GM12878 (cell line): ENCODE results near the gene QPRT. TPM values are rescaled to one million over a fixed set of nuclear protein-coding genes. Genes with fewer than 3 reads are reported as not detected.

Experiments
- ATAC-seq: fragments of 200-7000 bp; cut with Tn5 transposase; 3 replicates; pipeline ENCODE4 v1.9.1; 2020; ENCODE audit warnings: mild to moderate bottlenecking, moderate library complexity
- BruUV-seq: library from RNA; stranded (reverse); fragments of 400-500 nt; replicated peaks from 2 replicates; lab custom pipeline; 2021; lab: Mats Ljungman, UMichigan
- CTCF ChIA-PET: fragments of 300-600 bp; sonication (Branson Sonifier 250); formaldehyde crosslinking; extraction: SDS; loops from one replicate; lab custom pipeline; 2021; ENCODE audit warnings: inconsistent platforms; lab: Yijun Ruan, JAX
- POLR2A ChIA-PET: fragments of 350-600 bp; formaldehyde crosslinking; extraction: SDS; loops from one replicate; lab custom pipeline; 2021; ENCODE audit warnings: inconsistent platforms; lab: Charles Lee
- RAD21 ChIA-PET: fragments of 300-600 bp; sonication (Branson Sonifier 250); formaldehyde crosslinking; loops from one replicate; lab custom pipeline; 2023; ENCODE audit warnings: antibody characterized with exemption; ENCODE audit not compliant: unreplicated experiment; lab: Charles Lee
- SMC1A ChIA-PET: fragments of 300-600 bp; sonication (Branson Sonifier 250); formaldehyde crosslinking; loops from one replicate; lab custom pipeline; 2023; ENCODE audit not compliant: unreplicated experiment, uncharacterized antibody; lab: Charles Lee
- DNase-seq: peaks from one replicate; pipeline ENCODE4 v3.0.0-alpha.2; 2011; ENCODE audit warnings: low read depth, low spot score
- FAIRE-seq: peaks from 3 replicates; lab custom pipeline; 2011; peaks lifted over from hg19 to GRCh38; lab: Jason Lieb, UNC
- H2AFZ ChIP-seq: 2 replicates; pipeline ENCODE4 v1.6.0; 2011; ENCODE audit warnings: low read depth, low read length, control low read depth; ENCODE audit not compliant: control insufficient read depth
- H3K27ac ChIP-seq: 2 replicates; pipeline ENCODE4 v1.5.1; 2011; ENCODE audit warnings: control low read depth; ENCODE audit not compliant: control insufficient read depth, insufficient read depth
- H3K27me3 ChIP-seq, 2 experiments: replicated peaks in 1 of 2; 2 replicates each; pipeline versions ENCODE4 v1.6.0 to v1.6.1; 2011; ENCODE audit warnings: low read length in 1 of 2; ENCODE audit not compliant: control insufficient read depth in 2 of 2, insufficient read depth in 2 of 2
- H3K36me3 ChIP-seq, 2 experiments: 2 replicates each; pipeline ENCODE4 v1.5.1; 2011; ENCODE audit warnings: low read length in 1 of 2; ENCODE audit not compliant: control insufficient read depth in 2 of 2, insufficient read depth in 2 of 2
- H3K4me1 ChIP-seq: 2 replicates; pipeline ENCODE4 v1.6.1; 2011; ENCODE audit warnings: mild to moderate bottlenecking, low read length, moderate library complexity, mixed read lengths; ENCODE audit not compliant: control insufficient read depth, insufficient read depth
- H3K4me2 ChIP-seq: 2 replicates; pipeline ENCODE4 v1.6.0; 2011; ENCODE audit warnings: control low read depth; ENCODE audit not compliant: control insufficient read depth, insufficient read depth
- H3K4me3 ChIP-seq: fragments of 200-600 bp; sonication (generic); 2 replicates; pipeline ENCODE4 v1.5.1; 2016
- H3K79me2 ChIP-seq: 2 replicates; pipeline ENCODE4 v1.6.0; 2011; ENCODE audit warnings: low read length; ENCODE audit not compliant: control insufficient read depth, insufficient read depth
- H3K9ac ChIP-seq: 2 replicates; pipeline ENCODE4 v1.8.0; 2011; ENCODE audit warnings: low read length, control low read depth, mixed read lengths; ENCODE audit not compliant: control insufficient read depth, insufficient read depth
- H3K9me3 ChIP-seq: replicated peaks from 3 replicates; pipeline ENCODE4 v1.5.1; 2011; ENCODE audit warnings: mild to moderate bottlenecking, low read length; ENCODE audit not compliant: control insufficient read depth, insufficient read depth
- H4K20me1 ChIP-seq: 2 replicates; pipeline ENCODE4 v1.6.0; 2011; ENCODE audit not compliant: control insufficient read depth, insufficient read depth
- ATF3 ChIP-seq: IDR thresholded peaks from 2 replicates; pipeline ENCODE4 v1.6.1; 2011; ENCODE audit warnings: low read depth, mild to moderate bottlenecking, low read length, moderate library complexity, borderline replicate concordance; ENCODE audit errors: extremely low read depth
- BMI1 ChIP-seq: fragments of 450-650 bp; IDR thresholded peaks from 2 replicates; pipeline ENCODE4 v1.6.1; 2016; ENCODE audit warnings: mild to moderate bottlenecking, moderate library complexity, borderline replicate concordance
- DPF2 ChIP-seq: fragments of 450-650 bp; IDR thresholded peaks from 2 replicates; pipeline ENCODE4 v1.6.1; 2017; ENCODE audit warnings: mild to moderate bottlenecking
- ETV6 ChIP-seq, 2 experiments: fragments of 450-650 bp in 1 of 2; IDR thresholded peaks in 1 of 2; conservative IDR thresholded peaks in 1 of 2; 2 replicates each; pipeline ENCODE4 v1.6.1; 2014; ENCODE audit warnings: antibody characterized with exemption in 1 of 2, borderline replicate concordance in 1 of 2, low read depth in 1 of 2, mild to moderate bottlenecking in 1 of 2, moderate library complexity in 1 of 2
- IKZF2 ChIP-seq, 2 experiments: fragments of 450-650 bp; IDR thresholded peaks; 2 replicates each; pipeline ENCODE4 v1.6.1; 2017; ENCODE audit warnings: mild to moderate bottlenecking in 2 of 2, moderate library complexity in 2 of 2
- JUNB ChIP-seq: IDR thresholded peaks from 2 replicates; pipeline ENCODE4 v1.6.1; 2016; ENCODE audit warnings: antibody characterized with exemption, mild to moderate bottlenecking
- MTA2 ChIP-seq: fragments of 450-650 bp; IDR thresholded peaks from 2 replicates; pipeline ENCODE4 v1.6.1; 2016; ENCODE audit warnings: low read depth, mild to moderate bottlenecking, moderate library complexity
- PBX3 ChIP-seq: IDR thresholded peaks from 2 replicates; pipeline ENCODE4 v1.6.1; 2011; ENCODE audit warnings: mild to moderate bottlenecking, low read depth, low read length, moderate library complexity; ENCODE audit not compliant: insufficient replicate concordance
- ZBTB40 ChIP-seq: fragments of 450-650 bp; IDR thresholded peaks from 2 replicates; pipeline ENCODE4 v1.6.1; 2016; ENCODE audit warnings: mild to moderate bottlenecking, moderate library complexity, borderline replicate concordance
- WGBS: methylation state at CpG from one replicate; pipeline ENCODE4 v1.1.6; 2016; ENCODE audit warnings: low lambda C conversion rate; ENCODE audit not compliant: insufficient replicate concordance, insufficient coverage; ENCODE audit errors: missing lambda C conversion rate; 5-methylcytosine and 5-hydroxymethylcytosine counted together
- in situ Hi-C: fragments of 300-500 bp; cut with MboI; formaldehyde crosslinking; loops from 9 replicates; pipeline ENCODE4 v1.14.3; 2018; ENCODE audit warnings: mixed read lengths
- intact Hi-C: fragments of 100-400 bp; cut with micrococcal nuclease; formaldehyde crosslinking; loops from one replicate; pipeline ENCODE4 v1.14.2; 2022; ENCODE audit not compliant: unreplicated experiment
- polyA plus RNA-seq, 11 experiments: library from polyadenylated mRNA; depleted of rRNA in 4 of 11; unstranded in 6 of 11; stranded (reverse) in 5 of 11; fragments of >200 nt; fragmentation: Nextera tagmentation in 4 of 11; fragmentation: Illumina TruSeq in 1 of 11; extraction: Ambion mirVana in 4 of 11; extraction: Trizol in 1 of 11; gene quantifications; 1 replicate in 1 of 11; 2 replicates in 10 of 11; pipeline versions ENCODE4 v1.2.1 to v1.2.3, GENCODE V29; 2011 to 2016; ENCODE audit warnings: inconsistent platforms in 2 of 11, missing spikeins in 2 of 11, low read depth in 1 of 11
- total RNA-seq, 4 experiments: library from RNA; depleted of rRNA in 3 of 4; stranded (reverse); fragments of >200 nt in 3 of 4; fragmentation: Illumina TruSeq in 1 of 4; extraction: Trizol in 1 of 4; gene quantifications; 2 replicates each; pipeline versions ENCODE4 v1.2.1 to v1.2.3, GENCODE V29; 2013 to 2021
- TF ChIP-seq, protein P1 (sequence below): fragments of 450-650 bp; IDR thresholded peaks from 2 replicates; pipeline ENCODE4 v1.6.1; 2017; ENCODE audit warnings: mild to moderate bottlenecking, moderate library complexity

QPRT gene
- total and polyA plus RNA-seq, 10 of the 15 experiments (the other 5 are each of a cell fraction or from before 2014, with no cell fraction given): 2.7 to 43.0 (median 31.3) TPM

- TF ChIP-seq ZBTB40: no peak
Observed at GRCh38 chr16:29651774-29652349, 27.1 kb upstream of the QPRT start (continued).

GRCh38 chr16:29653471-29653870 is 25.5 kb upstream of the QPRT start:
- DNase-seq (no peak), FAIRE-seq (peak; percentile 83), ATAC-seq (peak; percentile 93)
- Histone ChIP-seq H2AFZ (peak overlapping the region; percentile 79), H3K9ac (peak overlapping the region; percentile 37; the same call in 1 of the 2 replicates), H3K4me1 (peaks cover 18% of the 10 kb centered on the region), H3K27ac (peak overlapping the region; percentile 61), H3K27me3 (no peaks in the 10 kb centered on the region), H3K4me2 (peak overlapping the region; percentile 71), H3K79me2 (no peaks in the 10 kb centered on the region), H3K4me3 (no peak overlapping the region), H3K9me3 (no peaks in the 10 kb centered on the region), H3K36me3 (no peaks in the 10 kb centered on the region), H4K20me1 (no peaks in the 10 kb centered on the region)
- ChIA-PET RAD21 (interaction anchor here (0.6 to 3.8 kb wide), 6 partner anchors 8 to 47 kb away, joined by 3 to 26 read pairs (median 5); partner anchors contain the start of gene SPN), CTCF (interaction anchor here (0.5 to 5.0 kb wide), 4 partner anchors 10 to 154 kb away, joined by 3 to 25 read pairs (median 8); partner anchors contain the start of gene SPN), POLR2A (interaction anchor here (0.6 to 4.8 kb wide), 9 partner anchors 8 to 367 kb away, joined by 3 to 62 read pairs (median 7); partner anchors contain the start of genes QPRT and SPN), SMC1A (interaction anchor here (0.6 to 4.1 kb wide), 7 partner anchors 8 to 57 kb away, joined by 3 to 52 read pairs (median 4); partner anchors contain the start of gene SPN)
- under 1% methylated on average over 9 of the region's 12 CpGs for WGBS
- in situ Hi-C loops (no loop called here), intact Hi-C loops (no loop called here)
- BruUV-seq: no TSS peak
- TF ChIP-seq ETV6 (conservative IDR thresholded peaks at IDR 0.05 in 1 of 2, IDR thresholded peaks at IDR 0.05 in 1 of 2; ENCODE audit: borderline replicate concordance in 1 of 2, low read depth in 1 of 2) (no peak), ATF3 (no peak), PBX3 (peak; percentile 82), IKZF2 (IDR thresholded peaks at IDR 0.05) (peak; percentile 79 to 83), DPF2 (peak; percentile 68), JUNB (0 out of 2 replicates have a peak, but pooled peaks have one; percentile 17), BMI1 (no peak), MTA2 (peak; percentile 64)
- TF ChIP-seq, protein P1, sequence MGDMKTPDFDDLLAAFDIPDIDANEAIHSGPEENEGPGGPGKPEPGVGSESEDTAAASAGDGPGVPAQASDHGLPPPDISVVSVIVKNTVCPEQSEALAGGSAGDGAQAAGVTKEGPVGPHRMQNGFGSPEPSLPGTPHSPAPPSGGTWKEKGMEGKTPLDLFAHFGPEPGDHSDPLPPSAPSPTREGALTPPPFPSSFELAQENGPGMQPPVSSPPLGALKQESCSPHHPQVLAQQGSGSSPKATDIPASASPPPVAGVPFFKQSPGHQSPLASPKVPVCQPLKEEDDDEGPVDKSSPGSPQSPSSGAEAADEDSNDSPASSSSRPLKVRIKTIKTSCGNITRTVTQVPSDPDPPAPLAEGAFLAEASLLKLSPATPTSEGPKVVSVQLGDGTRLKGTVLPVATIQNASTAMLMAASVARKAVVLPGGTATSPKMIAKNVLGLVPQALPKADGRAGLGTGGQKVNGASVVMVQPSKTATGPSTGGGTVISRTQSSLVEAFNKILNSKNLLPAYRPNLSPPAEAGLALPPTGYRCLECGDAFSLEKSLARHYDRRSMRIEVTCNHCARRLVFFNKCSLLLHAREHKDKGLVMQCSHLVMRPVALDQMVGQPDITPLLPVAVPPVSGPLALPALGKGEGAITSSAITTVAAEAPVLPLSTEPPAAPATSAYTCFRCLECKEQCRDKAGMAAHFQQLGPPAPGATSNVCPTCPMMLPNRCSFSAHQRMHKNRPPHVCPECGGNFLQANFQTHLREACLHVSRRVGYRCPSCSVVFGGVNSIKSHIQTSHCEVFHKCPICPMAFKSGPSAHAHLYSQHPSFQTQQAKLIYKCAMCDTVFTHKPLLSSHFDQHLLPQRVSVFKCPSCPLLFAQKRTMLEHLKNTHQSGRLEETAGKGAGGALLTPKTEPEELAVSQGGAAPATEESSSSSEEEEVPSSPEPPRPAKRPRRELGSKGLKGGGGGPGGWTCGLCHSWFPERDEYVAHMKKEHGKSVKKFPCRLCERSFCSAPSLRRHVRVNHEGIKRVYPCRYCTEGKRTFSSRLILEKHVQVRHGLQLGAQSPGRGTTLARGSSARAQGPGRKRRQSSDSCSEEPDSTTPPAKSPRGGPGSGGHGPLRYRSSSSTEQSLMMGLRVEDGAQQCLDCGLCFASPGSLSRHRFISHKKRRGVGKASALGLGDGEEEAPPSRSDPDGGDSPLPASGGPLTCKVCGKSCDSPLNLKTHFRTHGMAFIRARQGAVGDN: peak; percentile 76
